B cell (primary cell): ENCODE measurements around the gene FEZ2. TPM values are rescaled to one million over a fixed set of nuclear protein-coding genes. Genes with fewer than 3 reads are reported as not detected.

Experiments used
- ATAC-seq: fragments of 200-7000 bp; cut with Tn5 transposase; one replicate; pipeline ENCODE4 v1.10.0; 2021; ENCODE audit warnings: low read depth, mild to moderate bottlenecking, moderate number of reproducible peaks, moderate library complexity
- CTCF ChIA-PET: fragments of 350-600 bp; sonication (Branson Sonifier 250); formaldehyde crosslinking; loops from one replicate; lab custom pipeline; 2021; ENCODE audit warnings: antibody characterized with exemption, inconsistent platforms; lab: Charles Lee
- POLR2A ChIA-PET: fragments of 350-600 bp; sonication (Branson Sonifier 250); formaldehyde crosslinking; loops from one replicate; lab custom pipeline; 2021; ENCODE audit warnings: antibody characterized with exemption; lab: Charles Lee
- DNase-seq: peaks from one replicate; pipeline ENCODE4 v3.0.0; 2013
- H2AFZ ChIP-seq: 2 replicates; pipeline ENCODE4 v1.6.1; 2012; ENCODE audit warnings: mild to moderate bottlenecking, low read depth, low read length; ENCODE audit not compliant: insufficient read depth, poor library complexity, severe bottlenecking
- H3K27ac ChIP-seq, 2 donors: 1 replicate in 1 of 2; 2 replicates in 1 of 2; pipeline ENCODE4 v1.5.1; 2012 to 2013; ENCODE audit warnings: low read length in 2 of 2, mild to moderate bottlenecking in 2 of 2, moderate library complexity in 1 of 2
- H3K27me3 ChIP-seq, 4 experiments: fragments of 200-600 bp in 1 of 4; sonication (generic) in 1 of 4; replicated peaks in 1 of 4; 1 replicate in 2 of 4; 2 replicates in 2 of 4; pipeline versions ENCODE4 v1.6.1 to v1.7.0; 2013 to 2016; ENCODE audit warnings: low read length in 3 of 4, mild to moderate bottlenecking in 2 of 4, mixed read lengths in 1 of 4, moderate library complexity in 1 of 4; ENCODE audit not compliant: insufficient read depth in 4 of 4, control insufficient read depth in 3 of 4; ENCODE audit errors: control extremely low read depth in 1 of 4
- H3K36me3 ChIP-seq, 2 experiments: replicated peaks in 1 of 2; 1 replicate in 1 of 2; 2 replicates in 1 of 2; pipeline versions ENCODE4 v1.6.1 to v1.7.1; 2013; ENCODE audit warnings: low read length in 1 of 2; ENCODE audit not compliant: insufficient read depth in 2 of 2, control insufficient read depth in 1 of 2; ENCODE audit errors: control extremely low read depth in 1 of 2, extremely low read depth in 1 of 2
- H3K4me1 ChIP-seq, 2 donors: fragments of 200-600 bp in 1 of 2; sonication (generic) in 1 of 2; 1 replicate in 1 of 2; 2 replicates in 1 of 2; pipeline versions ENCODE4 v1.5.1 to v1.6.1; 2013 to 2017; ENCODE audit warnings: low read length in 2 of 2; ENCODE audit not compliant: control insufficient read depth in 2 of 2, insufficient read depth in 2 of 2
- H3K4me2 ChIP-seq: replicated peaks from 2 replicates; pipeline ENCODE3; 2012; ENCODE audit warnings: mild to moderate bottlenecking, low read depth, low read length; ENCODE audit not compliant: poor library complexity, severe bottlenecking
- H3K4me3 ChIP-seq, 5 experiments: fragments of 200-600 bp in 1 of 5; sonication (generic) in 1 of 5; 1 replicate in 3 of 5; 2 replicates in 2 of 5; pipeline versions ENCODE4 v1.5.1 to v1.7.0; 2011 to 2016; ENCODE audit warnings: low read length in 4 of 5, mild to moderate bottlenecking in 4 of 5, low read depth in 2 of 5, control low read depth in 1 of 5, moderate library complexity in 1 of 5; ENCODE audit not compliant: insufficient read depth in 1 of 5; ENCODE audit errors: control extremely low read depth in 1 of 5, extremely low read depth in 1 of 5
- H3K79me2 ChIP-seq: fragments of 200-600 bp; sonication (generic); one replicate; pipeline ENCODE4 v1.6.0; 2016; ENCODE audit warnings: low read length; ENCODE audit not compliant: control insufficient read depth, insufficient read depth
- H3K9ac ChIP-seq: fragments of 200-600 bp; sonication (generic); 2 replicates; pipeline ENCODE4 v1.6.1; 2017; ENCODE audit warnings: mild to moderate bottlenecking, low read length, moderate library complexity
- H3K9me3 ChIP-seq, 3 donors: one replicate each; pipeline versions ENCODE4 v1.6.1 to v1.7.1; 2013; ENCODE audit warnings: low read length in 2 of 3; ENCODE audit not compliant: control insufficient read depth in 2 of 3, insufficient read depth in 1 of 3; ENCODE audit errors: control extremely low read depth in 1 of 3
- H4K20me1 ChIP-seq: 2 replicates; pipeline ENCODE4 v1.6.0; 2012; ENCODE audit warnings: mild to moderate bottlenecking, low read length; ENCODE audit not compliant: insufficient read depth, control insufficient read depth, poor library complexity, severe bottlenecking
- H3K27ac Mint-ChIP-seq: one replicate; pipeline ENCODE4 v1.8.0; 2021; ENCODE audit warnings: mixed read lengths
- H3K27me3 Mint-ChIP-seq: one replicate; pipeline ENCODE4 v1.8.0; 2021; ENCODE audit warnings: mixed read lengths
- H3K4me1 Mint-ChIP-seq: one replicate; pipeline ENCODE4 v1.8.0; 2021; ENCODE audit warnings: mixed read lengths
- H3K4me3 Mint-ChIP-seq: one replicate; pipeline ENCODE4 v1.8.0; 2021; ENCODE audit warnings: mixed read lengths
- H3K9me3 Mint-ChIP-seq: one replicate; pipeline ENCODE4 v1.8.0; 2022; ENCODE audit warnings: mixed read lengths; ENCODE audit not compliant: insufficient read depth
- CTCF ChIP-seq: fragments of 200-600 bp; IDR thresholded peaks from one replicate; pipeline ENCODE4 v1.8.0; 2022; ENCODE audit warnings: antibody characterized with exemption, mild to moderate bottlenecking
- EZH2 ChIP-seq: IDR thresholded peaks from 2 replicates; pipeline ENCODE4 v1.6.1; 2012; ENCODE audit warnings: borderline replicate concordance, low read depth, mild to moderate bottlenecking, moderate library complexity, low read length; ENCODE audit not compliant: insufficient read depth, poor library complexity, severe bottlenecking
- WGBS: methylation state at CpG from one replicate; pipeline ENCODE4 v1.1.5; 2013; ENCODE audit warnings: missing lambda C conversion rate; ENCODE audit not compliant: insufficient coverage; 5-methylcytosine and 5-hydroxymethylcytosine counted together
- intact Hi-C: fragments of 100-400 bp; cut with micrococcal nuclease; formaldehyde crosslinking; loops from one replicate; pipeline ENCODE4 v1.10.0; 2022
- polyA plus RNA-seq: library from polyadenylated mRNA; depleted of rRNA; stranded (reverse); fragments of >200 nt; gene quantifications from 2 replicates; pipeline ENCODE4 v1.2.3, GENCODE V29; 2012
- total RNA-seq, 2 donors: library from RNA; stranded (reverse); fragments of 120-200 nt in 1 of 2; gene quantifications; 1 replicate in 1 of 2; 2 replicates in 1 of 2; pipeline versions ENCODE4 v1.2.3 to v1.2.4, GENCODE V29; 2013 to 2022

FEZ2 gene
- total and polyA plus RNA-seq, 2 donors (not counting 1 experiment from before 2014, with no cell fraction given) = 6.2 to 32.7 TPM

- no peak overlapping the region for H2AFZ ChIP-seq
- H3K4me2 ChIP-seq = no peak overlapping the region
- no peaks in the 10 kb centered on the region for H3K36me3 ChIP-seq
- CTCF ChIA-PET = no interaction called here
- no CpG with 5 or more reads among the region's 2 CpGs for WGBS
- Mint-ChIP-seq H3K4me3 (no peak overlapping the region), H3K27me3 (peaks cover 10% of the 10 kb centered on the region), H3K27ac (no peak overlapping the region), H3K4me1 (no peaks in the 10 kb centered on the region), H3K9me3 (peaks cover 7% of the 10 kb centered on the region)
- no peak overlapping the region for H3K9ac ChIP-seq
- no peaks in the 10 kb centered on the region for H4K20me1 ChIP-seq
- intact Hi-C loops = no loop called here
- H3K9me3 ChIP-seq = peaks cover 0 to 10% (median 9%) of the 10 kb centered on the region in 3 donors
- H3K27ac ChIP-seq = no peak overlapping the region
- no peaks in the 10 kb centered on the region for H3K79me2 ChIP-seq
- no peak for DNase-seq
- H3K4me3 ChIP-seq = no peak overlapping the region
- no peak for ATAC-seq
- H3K27me3 ChIP-seq = no peaks in the 10 kb centered on the region
- no peak for TF ChIP-seq CTCF
- TF ChIP-seq EZH2 = no peak
- H3K4me1 ChIP-seq = no peaks in the 10 kb centered on the region
- POLR2A ChIA-PET = no interaction called here
Measured at GRCh38 chr2:36625304-36625703, 27.3 kb upstream of the FEZ2 start.

DNA sequence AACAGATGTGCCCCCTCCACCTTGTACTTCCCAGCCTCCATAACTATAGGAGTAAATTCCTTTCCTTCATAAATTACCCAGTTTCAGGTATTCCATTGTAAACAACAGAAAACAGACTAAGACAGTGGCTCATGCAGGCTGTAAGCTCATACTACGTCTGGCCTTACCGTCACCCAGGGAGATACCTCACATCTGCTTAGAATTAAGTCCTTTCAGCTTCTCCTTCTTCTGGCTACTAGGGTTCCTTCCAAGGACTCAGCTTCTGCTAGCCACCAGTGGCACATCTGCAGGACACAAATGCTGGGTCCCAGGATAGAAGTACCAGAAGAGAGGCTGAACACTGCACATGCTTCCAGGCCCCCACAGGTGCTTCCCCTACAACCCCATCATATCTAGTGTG, 22.4 kb upstream of the FEZ2 start:
- no peaks in the 10 kb centered on the region for H3K4me1 ChIP-seq
- DNase-seq (no peak), ATAC-seq (no peak)
- ChIA-PET CTCF (no interaction called here), POLR2A (no interaction called here)
- Mint-ChIP-seq H3K4me3 (no peak overlapping the region), H3K27me3 (peaks cover 13% of the 10 kb centered on the region), H3K4me1 (no peaks in the 10 kb centered on the region), H3K27ac (no peak overlapping the region), H3K9me3 (peaks cover 5% of the 10 kb centered on the region)
- no peaks in the 10 kb centered on the region for H3K27me3 ChIP-seq
- H3K4me3 ChIP-seq = no peak overlapping the region
- no peak overlapping the region for H3K27ac ChIP-seq
- intact Hi-C loops = no loop called here
- TF ChIP-seq EZH2 = no peak
- no peak for TF ChIP-seq CTCF
- H4K20me1 ChIP-seq = no peaks in the 10 kb centered on the region
- H3K79me2 ChIP-seq = no peaks in the 10 kb centered on the region
- H3K9me3 ChIP-seq = peaks cover 0 to 12% (median 6%) of the 10 kb centered on the region in 3 donors
- no peak overlapping the region for H2AFZ ChIP-seq
- H3K9ac ChIP-seq = no peak overlapping the region
- no peak overlapping the region for H3K4me2 ChIP-seq
- 97% methylated on average over 2 of the region's 2 CpGs for WGBS
- no peaks in the 10 kb centered on the region for H3K36me3 ChIP-seq
